H1 (cell line): ENCODE results near the gene GNS. TPM values are rescaled to one million over a fixed set of nuclear protein-coding genes. Genes with fewer than 3 reads are reported as not detected.

Experiments
- ATF3 ChIP-seq: IDR thresholded peaks from 2 replicates; pipeline ENCODE4 v1.6.1; 2011; ENCODE audit warnings: low read depth, mild to moderate bottlenecking, low read length; ENCODE audit not compliant: insufficient read depth
- CHD2 ChIP-seq: IDR thresholded peaks from 2 replicates; pipeline ENCODE4 v1.6.1; 2012; ENCODE audit warnings: low read length, improper control_type of control experiment
- CHD7 ChIP-seq: fragments of 300-600 bp; sonication (generic); IDR thresholded peaks from 2 replicates; pipeline ENCODE4 v1.7.1; 2012; ENCODE audit warnings: low read length, moderate library complexity, mild to moderate bottlenecking, inconsistent platforms; ENCODE audit not compliant: insufficient replicate concordance
- JUN ChIP-seq: IDR thresholded peaks from 2 replicates; pipeline ENCODE4 v1.6.1; 2011; ENCODE audit warnings: low read depth, mild to moderate bottlenecking, improper control_type of control experiment, low read length
- SUZ12 ChIP-seq: fragments of 200-600 bp; sonication (generic); IDR thresholded peaks from 2 replicates; pipeline ENCODE4 v1.6.1; 2012; ENCODE audit warnings: mild to moderate bottlenecking, inconsistent platforms, low read length, moderate library complexity, mixed read lengths
- USF2 ChIP-seq: IDR thresholded peaks from 2 replicates; pipeline ENCODE4 v1.6.1; 2011; ENCODE audit warnings: low read length, improper control_type of control experiment
- ZNF274 ChIP-seq: IDR thresholded peaks from 2 replicates; pipeline ENCODE4 v1.7.0; 2012; ENCODE audit warnings: low read length, borderline replicate concordance; ENCODE audit errors: extremely low read depth
- polyA plus RNA-seq, 7 experiments: library from polyadenylated mRNA; depleted of rRNA in 3 of 7; stranded (reverse) in 5 of 7; unstranded in 2 of 7; fragments of >200 nt in 5 of 7; fragments of 200-250 nt in 2 of 7; gene quantifications; 1 replicate in 5 of 7; 2 replicates in 1 of 7; 4 replicates in 1 of 7; pipeline versions ENCODE4 v1.2.1 to v1.2.3, GENCODE V29; 2011 to 2013; ENCODE audit warnings: missing spikeins in 2 of 7, mixed read lengths in 2 of 7
- total RNA-seq: library from RNA; stranded (reverse); fragmentation: NEBNext Ultra II Directional; extraction: Animal tissue kit (Norgen Biotek cat#: 25700); gene quantifications from 2 replicates; pipeline ENCODE4 v1.2.1, GENCODE V29; 2021

GNS gene
- total and polyA plus RNA-seq, 2 of the 8 experiments (the other 6 are each of a cell fraction or from before 2014, with no cell fraction given), result 16.0 to 28.5 TPM

GRCh38 chr12:64790166-64790565, 31.0 kb upstream of the GNS start (continued):
- TF ChIP-seq CHD7, result no peak
- no peak for TF ChIP-seq CHD2
- no peak for TF ChIP-seq USF2
- TF ChIP-seq ATF3, result no peak
- TF ChIP-seq ZNF274, result no peak
- TF ChIP-seq JUN, result no peak
- TF ChIP-seq SUZ12, result no peak
